ENCODE measurements around the gene CACNA1I. TPM values are rescaled to one million over a fixed set of nuclear protein-coding genes. Genes with fewer than 3 reads are reported as not detected.

CACNA1I gene
- total and polyA plus RNA-seq, 9 donors, result 0.02 to 0.23 (median 0.09) TPM; not detected in 1

DNA sequence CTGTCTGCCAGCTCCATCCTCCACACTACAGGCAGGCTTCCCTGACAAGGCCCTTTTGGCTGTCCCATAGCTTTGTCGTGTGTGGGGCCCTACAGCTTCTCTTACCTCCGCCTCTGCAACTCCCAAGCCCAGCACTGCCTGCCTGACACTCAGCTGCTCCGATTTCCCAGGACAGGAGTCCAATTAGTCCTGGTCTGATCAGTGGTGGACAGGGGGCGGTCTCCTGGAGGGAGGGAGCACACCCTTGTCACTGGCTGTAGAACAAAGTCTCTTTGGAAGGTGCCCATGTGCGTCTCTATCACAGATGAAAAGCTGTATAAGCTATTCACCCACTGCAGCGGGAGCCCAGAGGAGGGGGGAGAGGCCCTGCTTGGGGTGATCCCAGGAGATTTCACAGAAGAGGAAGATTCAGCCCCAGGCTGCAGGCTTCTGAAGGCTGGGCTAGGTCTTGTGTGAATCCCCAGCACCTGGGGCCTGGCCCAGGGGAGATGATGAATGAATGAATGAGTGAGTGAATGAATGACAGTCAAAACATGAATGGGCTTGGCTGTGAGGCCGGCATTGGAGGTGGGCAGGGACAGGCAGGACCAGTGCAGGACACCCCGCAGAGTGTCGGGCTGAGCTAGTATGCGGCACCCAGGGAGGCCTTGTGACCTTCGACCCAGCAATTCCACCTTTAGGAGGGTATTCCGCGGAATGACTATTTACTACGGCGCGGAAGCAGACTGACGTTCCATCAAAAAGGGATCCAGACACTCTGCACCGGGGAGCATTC is 142.4 kb downstream of the CACNA1I start:
- Histone ChIP-seq H3K4me1 (ENCODE audit: insufficient read depth) (no peaks in the 10 kb centered on the region), H3K36me3 (no peaks in the 10 kb centered on the region), H3K27me3 (no peaks in the 10 kb centered on the region), H3K27ac (no peak overlapping the region), H3K4me3 (no peak overlapping the region), H3K9me3 (no peaks in the 10 kb centered on the region)
- WGBS, 3 donors, result 75 to 77% (median 76%) methylated on average over 18 of the region's 18 CpGs
- DNase-seq, result no peak
- intact Hi-C loops (cut with DNase I), result no loop called here
- no peak for TF ChIP-seq EP300 (IDR thresholded peaks at IDR 0.05)
- TF ChIP-seq POLR2A (IDR thresholded peaks at IDR 0.05), result no peak
- TF ChIP-seq CTCF (IDR thresholded peaks at IDR 0.05), result no peak

GRCh38 chr22:39713799-39714290 is 143.3 kb downstream of the CACNA1I start:
- no peaks in the 10 kb centered on the region for H3K36me3 ChIP-seq
- intact Hi-C loops (cut with DNase I), result no loop called here
- H3K27me3 ChIP-seq, result no peaks in the 10 kb centered on the region
- H3K27ac ChIP-seq, result no peak overlapping the region
- WGBS, 3 donors, result 59 to 69% (median 60%) methylated on average over 10 of the region's 10 CpGs
- no peak for TF ChIP-seq POLR2A (IDR thresholded peaks at IDR 0.05)
- TF ChIP-seq EP300 (IDR thresholded peaks at IDR 0.05), result no peak
- TF ChIP-seq CTCF (IDR thresholded peaks at IDR 0.05), result no peak
- no peaks in the 10 kb centered on the region for H3K4me1 ChIP-seq (ENCODE audit: insufficient read depth)
- no peaks in the 10 kb centered on the region for H3K9me3 ChIP-seq
- no peak overlapping the region for H3K4me3 ChIP-seq
- DNase-seq, result no peak

DNA sequence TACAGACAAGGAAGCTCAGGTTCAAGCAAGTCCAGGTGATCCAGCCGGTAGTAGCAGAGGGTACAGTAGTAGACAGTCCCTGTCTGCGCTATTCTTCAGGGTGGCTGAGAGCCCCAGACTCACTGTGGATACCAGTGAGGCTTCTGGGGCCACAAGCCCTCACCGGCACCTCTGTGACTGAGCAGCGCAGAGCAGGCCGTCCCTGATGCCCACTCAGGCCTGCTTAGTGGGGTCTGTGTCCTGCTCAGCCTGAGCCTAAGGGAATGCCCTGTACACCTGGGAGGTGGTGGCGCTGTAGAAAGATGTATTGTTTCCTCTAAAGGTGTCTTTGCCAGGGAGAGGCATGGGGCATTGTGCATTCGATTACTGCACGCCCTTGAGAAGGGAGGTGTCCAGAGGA is 143.8 kb downstream of the CACNA1I start:
- intact Hi-C loops (cut with DNase I), result no loop called here
- TF ChIP-seq CTCF (IDR thresholded peaks at IDR 0.05) (no peak), EP300 (IDR thresholded peaks at IDR 0.05) (no peak), POLR2A (IDR thresholded peaks at IDR 0.05) (no peak)
- no peaks in the 10 kb centered on the region for H3K9me3 ChIP-seq
- no peaks in the 10 kb centered on the region for H3K27me3 ChIP-seq
- no peak for DNase-seq
- H3K4me3 ChIP-seq, result no peak overlapping the region
- WGBS, 3 donors, result 89 to 94% (median 93%) methylated on average over 8 of the region's 8 CpGs
- no peak overlapping the region for H3K27ac ChIP-seq
- no peaks in the 10 kb centered on the region for H3K4me1 ChIP-seq (ENCODE audit: insufficient read depth)
- H3K36me3 ChIP-seq, result no peaks in the 10 kb centered on the region

GRCh38 chr22:39715778-39716495 is 145.4 kb downstream of the CACNA1I start:
- no peak for DNase-seq
- 81 to 84% (median 83%) methylated on average over 25 of the region's 25 CpGs for WGBS, 3 donors

More at GRCh38 chr22:39715778-39716495, 145.4 kb downstream of the CACNA1I start:
- no peak overlapping the region for H3K27ac ChIP-seq
- H3K36me3 ChIP-seq, result no peaks in the 10 kb centered on the region
- intact Hi-C loops (cut with DNase I), result no loop called here
- H3K4me3 ChIP-seq, result no peak overlapping the region
- H3K9me3 ChIP-seq, result no peaks in the 10 kb centered on the region
- H3K4me1 ChIP-seq (ENCODE audit: insufficient read depth), result no peaks in the 10 kb centered on the region
- TF ChIP-seq POLR2A (IDR thresholded peaks at IDR 0.05) (no peak), EP300 (IDR thresholded peaks at IDR 0.05) (no peak), CTCF (IDR thresholded peaks at IDR 0.05) (no peak)
- no peaks in the 10 kb centered on the region for H3K27me3 ChIP-seq
